Mesendoderm (in vitro differentiated cells): ENCODE data around the gene MAN2C1.

Source experiments
- DNase-seq: peaks from one replicate; pipeline ENCODE4 v3.0.0; 2013
- H2AK5ac ChIP-seq: 2 replicates; pipeline ENCODE4 v1.6.1; 2013; ENCODE audit warnings: low read length, inconsistent platforms
- H2BK120ac ChIP-seq: 2 replicates; pipeline ENCODE4 v1.6.1; 2013; ENCODE audit warnings: low read depth, mild to moderate bottlenecking, low read length, moderate library complexity, mixed read lengths
- H2BK15ac ChIP-seq: replicated peaks from 2 replicates; pipeline ENCODE4 v1.6.1; 2013; ENCODE audit warnings: low read depth, mild to moderate bottlenecking, moderate library complexity
- H2BK5ac ChIP-seq: 2 replicates; pipeline ENCODE4 v1.6.1; 2013; ENCODE audit warnings: low read length, inconsistent platforms
- H3K18ac ChIP-seq: 2 replicates; pipeline ENCODE4 v1.6.1; 2013; ENCODE audit warnings: mild to moderate bottlenecking, low read length, mixed read lengths
- H3K23ac ChIP-seq: one replicate; pipeline ENCODE4 v1.6.1; 2013; ENCODE audit warnings: low read length
- H3K27ac ChIP-seq: 2 replicates; pipeline ENCODE4 v1.5.1; 2013; ENCODE audit warnings: low read depth, mild to moderate bottlenecking, inconsistent platforms, low read length, moderate library complexity
- H3K27me3 ChIP-seq: 2 replicates; pipeline ENCODE4 v1.6.1; 2013; ENCODE audit warnings: low read length, control low read depth, mild to moderate bottlenecking, inconsistent platforms; ENCODE audit not compliant: insufficient read depth, poor library complexity
- H3K36me3 ChIP-seq: 2 replicates; pipeline ENCODE4 v1.6.1; 2013; ENCODE audit warnings: low read length, inconsistent platforms; ENCODE audit not compliant: control insufficient read depth, insufficient read depth
- H3K4ac ChIP-seq: one replicate; pipeline ENCODE4 v1.6.1; 2013; ENCODE audit warnings: low read depth, mild to moderate bottlenecking, low read length, moderate library complexity
- H3K4me1 ChIP-seq: 2 replicates; pipeline ENCODE4 v1.6.1; 2013; ENCODE audit warnings: low read depth, low read length, inconsistent platforms; ENCODE audit not compliant: control insufficient read depth
- H3K4me2 ChIP-seq: 2 replicates; pipeline ENCODE4 v1.6.1; 2013; ENCODE audit warnings: low read length
- H3K4me3 ChIP-seq: 2 replicates; pipeline ENCODE4 v1.5.1; 2013; ENCODE audit warnings: mild to moderate bottlenecking, low read length
- H3K56ac ChIP-seq: one replicate; pipeline ENCODE4 v1.6.1; 2013; ENCODE audit warnings: low read length
- H3K79me1 ChIP-seq: 2 replicates; pipeline ENCODE4 v1.6.1; 2013; ENCODE audit warnings: low read length, inconsistent platforms
- H3K79me2 ChIP-seq: 2 replicates; pipeline ENCODE4 v1.6.1; 2013; ENCODE audit warnings: mild to moderate bottlenecking, low read length; ENCODE audit not compliant: control insufficient read depth, insufficient read depth
- H3K9ac ChIP-seq: 2 replicates; pipeline ENCODE4 v1.6.1; 2013; ENCODE audit warnings: low read length, inconsistent platforms
- H4K5ac ChIP-seq: one replicate; pipeline ENCODE4 v1.6.1; 2013; ENCODE audit warnings: low read length
- H4K8ac ChIP-seq: one replicate; pipeline ENCODE4 v1.6.1; 2013; ENCODE audit warnings: low read depth, mild to moderate bottlenecking, control low read depth, low read length, moderate library complexity
- WGBS: extraction: QIAGEN DNeasy Blood & Tissue Kit; methylation state at CpG from one replicate; pipeline ENCODE4 v1.1.7; 2013; ENCODE audit warnings: low lambda C conversion rate, missing lambda C conversion rate; ENCODE audit not compliant: insufficient coverage; ENCODE audit errors: extremely low coverage; 5-methylcytosine and 5-hydroxymethylcytosine counted together

Gene MAN2C1

DNA sequence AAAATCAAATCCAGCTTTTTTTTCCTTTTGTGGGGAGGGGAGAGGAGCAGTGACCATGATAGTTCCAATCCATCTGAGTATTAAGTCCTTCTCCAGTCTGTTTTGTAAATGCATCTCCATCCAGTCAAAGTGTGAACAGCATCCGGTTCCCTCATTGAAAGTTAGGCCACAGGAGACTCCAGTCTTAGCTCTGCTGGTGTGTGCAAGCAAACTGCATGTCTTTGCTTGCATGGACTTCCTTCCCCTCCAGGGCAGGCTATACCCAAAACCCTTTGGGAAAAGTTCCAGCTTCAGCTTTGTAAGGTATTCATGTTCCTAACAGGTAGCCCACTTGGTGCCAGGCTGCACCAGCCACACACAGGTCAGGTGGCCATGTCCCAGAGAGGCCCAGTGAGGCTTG lies 3.1 kb upstream of the MAN2C1 start:
- Histone ChIP-seq H3K36me3 (peaks cover 9% of the 10 kb centered on the region), H3K27me3 (no peaks in the 10 kb centered on the region), H2AK5ac (no peak overlapping the region), H3K18ac (no peak overlapping the region), H3K79me2 (no peaks in the 10 kb centered on the region), H2BK15ac (no peak overlapping the region), H3K27ac (no peak overlapping the region), H3K4me1 (peaks cover 3% of the 10 kb centered on the region), H3K4ac (no peak overlapping the region), H3K56ac (no peak overlapping the region), H4K8ac (no peak overlapping the region), H2BK5ac (no peak overlapping the region), H3K4me3 (no peak overlapping the region), H3K79me1 (peaks cover 6% of the 10 kb centered on the region), H4K5ac (no peak overlapping the region), H3K4me2 (no peak overlapping the region), H3K9ac (no peak overlapping the region), H2BK120ac (no peak overlapping the region), H3K23ac (no peak overlapping the region)
- no peak for DNase-seq
- WGBS, result no CpG with 5 or more reads among the region's 1 CpG

DNA sequence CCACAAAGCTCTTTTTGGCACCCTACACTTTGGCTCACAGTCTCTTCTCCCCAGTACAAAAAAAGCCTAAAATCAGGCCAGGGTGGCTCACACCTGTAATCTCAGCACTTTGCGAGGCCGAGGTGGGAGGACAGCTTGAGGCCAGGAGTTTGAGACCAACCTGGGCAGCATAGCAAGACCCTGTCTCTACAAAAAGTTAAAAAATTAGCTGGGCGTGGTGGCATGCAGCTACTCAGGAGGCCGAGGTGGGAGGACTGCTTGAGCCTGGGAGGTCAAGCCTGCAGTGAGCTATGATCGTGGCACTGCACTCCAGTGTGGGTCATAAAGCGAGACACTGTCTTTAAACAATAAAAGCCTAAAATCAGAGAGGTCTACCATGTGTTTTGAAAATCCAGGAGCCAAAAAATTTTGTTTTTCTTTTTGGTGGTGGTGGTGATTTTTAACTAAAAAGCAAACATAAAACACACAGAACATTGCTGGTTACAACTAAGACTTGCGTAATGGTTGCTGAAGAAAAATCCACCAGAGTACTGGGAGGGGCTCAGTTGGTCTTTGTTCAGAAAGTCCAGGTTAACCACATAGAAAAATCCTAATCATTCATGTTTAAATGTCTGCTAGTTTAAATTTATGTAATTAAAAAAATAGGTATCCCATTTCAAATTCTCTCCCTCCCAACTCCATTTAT lies 1.6 kb upstream of the MAN2C1 start:
- Histone ChIP-seq H2BK15ac (no peak overlapping the region), H3K4me2 (no peak overlapping the region), H3K79me1 (peaks cover 6% of the 10 kb centered on the region), H3K9ac (no peak overlapping the region), H2AK5ac (no peak overlapping the region), H4K8ac (no peak overlapping the region), H3K27ac (no peak overlapping the region), H2BK5ac (no peak overlapping the region), H3K79me2 (no peaks in the 10 kb centered on the region), H3K27me3 (no peaks in the 10 kb centered on the region), H2BK120ac (no peak overlapping the region), H3K23ac (no peak overlapping the region), H3K4me1 (peaks cover 3% of the 10 kb centered on the region), H3K56ac (no peak overlapping the region), H3K4ac (no peak overlapping the region), H3K18ac (no peak overlapping the region), H4K5ac (no peak overlapping the region), H3K4me3 (no peak overlapping the region), H3K36me3 (peaks cover 7% of the 10 kb centered on the region)
- DNase-seq, result no peak
- no CpG with 5 or more reads among the region's 7 CpGs for WGBS

DNA sequence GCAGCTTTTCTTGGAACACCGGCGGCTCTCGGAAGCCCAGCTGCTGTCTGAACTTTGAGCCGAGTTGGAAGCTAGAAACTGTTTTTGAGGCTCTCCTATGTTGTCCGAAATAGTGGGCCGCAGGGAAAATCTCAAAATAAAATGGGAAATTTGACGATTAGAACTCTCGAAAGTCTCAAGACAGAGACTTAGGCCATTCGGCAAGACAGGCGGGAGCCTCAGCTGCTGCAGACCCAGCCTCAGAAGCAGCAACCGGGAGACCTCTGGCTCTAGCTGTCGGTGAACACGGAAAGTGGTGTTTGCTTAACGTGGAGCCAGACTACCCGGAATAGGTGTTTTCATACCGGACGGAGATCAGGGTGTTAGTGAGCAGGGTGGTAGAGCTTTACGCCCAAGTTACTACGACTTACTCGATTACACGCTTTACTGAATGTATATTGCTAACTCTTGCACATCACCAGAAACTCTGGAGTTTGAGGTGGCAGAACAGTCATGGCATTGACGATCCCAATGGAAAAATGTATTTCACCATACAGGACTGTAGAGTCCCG lies 357 bp upstream of the MAN2C1 start:
- H3K18ac ChIP-seq, result no peak overlapping the region

DNA sequence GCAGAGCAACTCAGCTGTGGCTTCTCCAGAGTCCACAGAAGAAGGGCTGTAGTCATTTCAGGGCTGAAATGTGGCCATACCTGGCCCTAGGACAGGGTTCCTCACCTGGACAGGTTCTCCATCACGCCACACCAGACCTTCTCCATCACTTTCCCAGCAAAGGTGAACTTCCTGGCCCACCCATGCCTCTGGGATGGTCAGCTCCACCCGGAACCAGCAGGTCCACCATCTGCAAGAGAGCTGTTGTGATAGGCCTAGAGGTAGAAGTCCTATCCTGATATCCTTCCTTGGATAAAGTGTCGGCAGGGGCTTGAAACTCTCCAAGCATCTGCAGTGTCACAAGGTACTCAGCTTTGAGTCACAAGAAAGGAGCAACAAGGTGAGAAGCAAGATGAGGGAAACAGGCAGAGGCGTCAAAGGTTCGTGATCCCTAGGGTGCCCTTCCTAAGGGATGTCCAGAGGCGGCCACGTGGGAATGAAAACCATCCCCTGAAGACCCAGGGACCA lies 948 bp downstream of the MAN2C1 start:
- H3K4me3 ChIP-seq, result no peak overlapping the region
- H3K79me2 ChIP-seq, result no peaks in the 10 kb centered on the region
- no peaks in the 10 kb centered on the region for H3K27me3 ChIP-seq
- H3K4ac ChIP-seq, result peak overlapping the region; percentile 10
- H3K18ac ChIP-seq, result no peak overlapping the region
- no peak overlapping the region for H2BK5ac ChIP-seq
- no peak overlapping the region for H3K23ac ChIP-seq
- no peak overlapping the region for H2BK120ac ChIP-seq
- H4K8ac ChIP-seq, result no peak overlapping the region
- peak overlapping the region; percentile 12 for H3K56ac ChIP-seq
- no peak overlapping the region for H2AK5ac ChIP-seq
- peak overlapping the region; percentile 5 for H3K4me2 ChIP-seq
- no peak overlapping the region for H2BK15ac ChIP-seq
- no peak overlapping the region for H4K5ac ChIP-seq
- WGBS, result no CpG with 5 or more reads among the region's 7 CpGs
- peaks cover 3% of the 10 kb centered on the region for H3K4me1 ChIP-seq
- no peak for DNase-seq
- peaks cover 2% of the 10 kb centered on the region for H3K36me3 ChIP-seq
- peaks cover 5% of the 10 kb centered on the region for H3K79me1 ChIP-seq
- peak overlapping the region; percentile 48 for H3K9ac ChIP-seq
- H3K27ac ChIP-seq, result no peak overlapping the region

More for the DNA sequence above, 357 bp upstream of the MAN2C1 start:
- Histone ChIP-seq H4K5ac (no peak overlapping the region), H3K23ac (no peak overlapping the region), H2BK15ac (no peak overlapping the region), H3K4me2 (peak overlapping the region; percentile 43), H3K4me3 (peak overlapping the region; percentile 45), H3K27ac (peak overlapping the region; percentile 97), H2AK5ac (no peak overlapping the region), H3K79me2 (no peaks in the 10 kb centered on the region), H3K36me3 (peaks cover 5% of the 10 kb centered on the region), H2BK120ac (no peak overlapping the region), H3K56ac (peak overlapping the region; percentile 97), H3K79me1 (peaks cover 6% of the 10 kb centered on the region), H3K4me1 (peaks cover 3% of the 10 kb centered on the region), H4K8ac (no peak overlapping the region), H3K27me3 (no peaks in the 10 kb centered on the region), H3K9ac (peak overlapping the region; percentile 92), H3K4ac (no peak overlapping the region), H2BK5ac (no peak overlapping the region)
- no CpG with 5 or more reads among the region's 23 CpGs for WGBS
- no peak for DNase-seq

DNA sequence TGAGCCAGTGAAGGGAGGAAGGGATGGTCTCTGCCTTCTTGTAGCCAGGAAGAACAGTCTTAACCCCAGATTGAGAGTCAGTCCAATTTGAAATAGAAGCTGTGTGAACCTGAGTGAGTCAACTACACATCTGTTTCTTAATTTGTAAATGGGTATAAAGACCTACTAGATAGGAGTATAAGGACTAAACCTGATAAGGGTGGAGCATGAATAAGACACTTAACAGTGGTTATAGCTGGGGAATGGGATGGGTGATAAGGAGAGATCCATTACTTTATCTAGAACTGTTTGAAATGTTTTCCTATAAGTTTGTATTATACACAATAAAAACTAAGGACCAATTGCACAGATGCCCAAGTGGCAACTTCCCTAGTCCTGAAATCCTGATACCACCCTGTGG lies 1.4 kb downstream of the MAN2C1 start:
- H3K56ac ChIP-seq, result no peak overlapping the region
- H2BK5ac ChIP-seq, result no peak overlapping the region
- H4K5ac ChIP-seq, result no peak overlapping the region
- H3K27ac ChIP-seq, result no peak overlapping the region
- no peak overlapping the region for H3K4me2 ChIP-seq
- no peak for DNase-seq
- H2BK120ac ChIP-seq, result no peak overlapping the region
- H3K23ac ChIP-seq, result no peak overlapping the region
- no peak overlapping the region for H2AK5ac ChIP-seq
- no peak overlapping the region for H4K8ac ChIP-seq
- peaks cover 2% of the 10 kb centered on the region for H3K36me3 ChIP-seq
- H2BK15ac ChIP-seq, result no peak overlapping the region
- H3K9ac ChIP-seq, result peak overlapping the region; percentile 48
- no peak overlapping the region for H3K18ac ChIP-seq
- no peaks in the 10 kb centered on the region for H3K79me2 ChIP-seq
- peaks cover 5% of the 10 kb centered on the region for H3K79me1 ChIP-seq
- H3K4me3 ChIP-seq, result no peak overlapping the region
- H3K27me3 ChIP-seq, result no peaks in the 10 kb centered on the region
- H3K4ac ChIP-seq, result peak overlapping the region; percentile 10
- H3K4me1 ChIP-seq, result peaks cover 3% of the 10 kb centered on the region
